Activated CD4-positive, alpha-beta memory T cell treated with anti-CD3 and anti-CD28 coated beads, Interleukin-2, amount 10 ng/mL, durations not matched to agents 7 days and 5 days (primary cell): ENCODE measurements around the gene CADM1. TPM values are rescaled to one million over a fixed set of nuclear protein-coding genes. Genes with fewer than 3 reads are reported as not detected.

Experiments
- CTCF ChIA-PET: fragments of 350-600 bp; sonication (Branson Sonifier 250); formaldehyde crosslinking; loops from one replicate; lab custom pipeline; 2021; ENCODE audit warnings: antibody characterized with exemption, inconsistent platforms; lab: Charles Lee
- POLR2A ChIA-PET: fragments of 350-600 bp; sonication (Branson Sonifier 250); formaldehyde crosslinking; loops from one replicate; lab custom pipeline; 2021; ENCODE audit warnings: antibody characterized with exemption; lab: Charles Lee
- DNase-seq: peaks from one replicate; pipeline ENCODE4 v3.0.0-alpha.2; 2020
- H3K27ac Mint-ChIP-seq: one replicate; pipeline ENCODE4 v1.8.0; 2021; ENCODE audit warnings: mild to moderate bottlenecking, mixed read lengths
- H3K27me3 Mint-ChIP-seq: one replicate; pipeline ENCODE4 v1.8.0; 2021; ENCODE audit warnings: mixed read lengths
- H3K36me3 Mint-ChIP-seq: one replicate; pipeline ENCODE4 v1.8.0; 2021; ENCODE audit warnings: low read depth, mixed read lengths
- H3K4me1 Mint-ChIP-seq: one replicate; pipeline ENCODE4 v1.8.0; 2021; ENCODE audit warnings: mixed read lengths
- H3K4me3 Mint-ChIP-seq: one replicate; pipeline ENCODE4 v1.8.0; 2021; ENCODE audit warnings: mild to moderate bottlenecking, mixed read lengths
- H3K9me3 Mint-ChIP-seq: one replicate; pipeline ENCODE4 v1.8.0; 2021; ENCODE audit warnings: mixed read lengths
- total RNA-seq, 2 experiments: library from RNA; stranded (reverse); gene quantifications; one replicate each; pipeline ENCODE4 v1.2.3, GENCODE V29; 2021

Gene CADM1
- total RNA-seq, 2 experiments from 2014 or later: 1.7 to 2.5 TPM

DNA sequence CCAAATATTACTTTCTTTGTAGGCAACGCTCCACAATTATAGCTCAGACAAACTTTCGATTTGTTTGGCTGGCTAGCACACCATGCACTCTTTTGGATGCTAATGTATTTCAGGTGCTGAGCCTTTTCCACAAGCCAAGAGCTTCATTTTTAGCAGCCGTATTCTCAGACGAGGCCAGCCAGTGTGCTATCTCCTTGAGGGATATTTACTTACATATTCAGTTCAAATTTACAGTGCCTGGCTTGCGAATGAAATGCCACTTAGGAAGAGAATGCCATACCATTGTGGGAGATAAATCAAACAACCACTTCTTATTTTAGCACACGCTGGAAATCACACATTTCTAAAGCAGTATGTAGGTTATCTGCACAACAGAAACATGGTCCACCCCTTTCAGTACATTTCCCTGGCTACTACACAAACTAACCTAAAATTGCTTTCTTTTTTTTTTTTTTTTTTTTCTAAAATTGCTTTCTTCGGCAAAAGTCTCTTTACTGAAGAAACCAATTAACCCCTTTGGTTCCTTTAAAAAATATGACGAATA lies 236.9 kb downstream of the CADM1 start:
- Mint-ChIP-seq H3K4me1 (no peaks in the 10 kb centered on the region), H3K9me3 (no peaks in the 10 kb centered on the region), H3K36me3 (no peaks in the 10 kb centered on the region), H3K27me3 (peaks cover 2% of the 10 kb centered on the region), H3K27ac (no peak overlapping the region), H3K4me3 (no peak overlapping the region)
- no peak for DNase-seq
- ChIA-PET POLR2A (no interaction called here), CTCF (no interaction called here)

DNA sequence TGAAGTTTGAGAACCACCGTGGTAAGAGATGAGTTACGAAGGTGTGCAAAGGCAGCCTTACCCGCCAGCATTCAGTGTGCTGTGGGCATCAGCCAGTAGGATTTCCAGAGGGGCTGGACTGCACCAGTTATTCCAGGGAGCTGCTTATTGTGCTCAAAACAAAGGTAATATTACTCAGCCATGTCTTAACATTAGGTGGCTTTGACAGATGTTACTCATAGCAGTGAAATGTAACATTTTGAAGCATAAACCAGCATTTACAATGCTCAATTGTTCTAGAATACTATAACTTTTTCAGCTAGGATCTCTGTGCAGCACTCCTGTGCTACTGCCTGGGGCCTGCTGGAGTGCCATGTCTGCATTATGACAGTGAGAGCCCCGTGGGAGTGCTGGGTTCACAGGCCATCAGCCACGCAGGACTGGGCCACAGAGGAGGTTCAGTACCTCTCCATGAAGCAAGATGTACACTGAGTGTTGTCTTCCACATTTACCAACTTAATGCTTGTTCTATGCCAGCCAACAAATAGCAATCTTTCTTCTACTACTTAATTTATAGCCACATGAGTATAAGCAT lies 238.1 kb downstream of the CADM1 start:
- Mint-ChIP-seq H3K27me3 (peaks cover 2% of the 10 kb centered on the region), H3K4me3 (no peak overlapping the region), H3K36me3 (no peaks in the 10 kb centered on the region), H3K27ac (no peak overlapping the region), H3K9me3 (no peaks in the 10 kb centered on the region), H3K4me1 (no peaks in the 10 kb centered on the region)
- no peak for DNase-seq
- ChIA-PET CTCF (no interaction called here), POLR2A (no interaction called here)

DNA sequence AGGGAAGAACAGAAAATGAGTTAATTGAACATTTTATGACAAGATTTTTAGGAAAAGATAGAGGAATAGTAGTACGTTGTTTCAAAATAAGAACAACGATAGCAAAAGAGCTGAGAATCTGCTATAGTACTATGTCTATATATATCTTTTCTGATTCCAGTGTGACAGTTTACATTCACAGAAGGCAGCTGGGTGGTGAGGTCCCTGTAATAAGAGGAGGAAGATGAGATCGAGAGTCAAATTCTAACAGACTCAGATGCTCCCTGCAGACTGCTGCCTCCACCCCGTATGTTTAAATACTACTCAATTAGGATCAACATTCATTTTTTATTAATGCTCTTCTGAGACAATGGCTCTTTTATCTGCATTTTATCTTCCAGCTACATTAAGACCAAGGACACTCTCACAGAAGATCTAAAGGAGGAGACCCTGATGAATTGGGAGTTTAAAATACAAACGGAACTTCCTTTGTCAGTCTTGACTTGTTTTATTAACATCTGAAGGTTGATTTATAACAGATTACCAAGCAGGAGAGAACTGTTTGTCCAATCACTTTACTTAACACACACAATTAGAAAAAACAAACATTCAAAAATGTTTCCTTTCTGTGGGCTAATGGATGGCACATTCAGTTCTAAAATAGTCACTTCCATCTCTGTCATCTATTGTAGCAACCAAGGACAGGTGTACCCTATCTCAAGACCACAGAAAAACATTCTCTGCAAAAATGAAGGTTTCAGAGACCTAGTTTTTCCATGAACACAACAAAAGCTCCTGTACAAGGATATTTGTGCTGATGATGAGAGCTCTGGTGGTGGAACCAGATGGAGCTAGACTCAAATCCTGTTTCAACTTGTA lies 240.2 kb downstream of the CADM1 start:
- POLR2A ChIA-PET: no interaction called here
- CTCF ChIA-PET: no interaction called here
- no peak overlapping the region for H3K27ac Mint-ChIP-seq
- H3K27me3 Mint-ChIP-seq: peaks cover 2% of the 10 kb centered on the region
- H3K36me3 Mint-ChIP-seq: no peaks in the 10 kb centered on the region
- DNase-seq: no peak
- H3K4me1 Mint-ChIP-seq: no peaks in the 10 kb centered on the region
- no peak overlapping the region for H3K4me3 Mint-ChIP-seq
- no peaks in the 10 kb centered on the region for H3K9me3 Mint-ChIP-seq

DNA sequence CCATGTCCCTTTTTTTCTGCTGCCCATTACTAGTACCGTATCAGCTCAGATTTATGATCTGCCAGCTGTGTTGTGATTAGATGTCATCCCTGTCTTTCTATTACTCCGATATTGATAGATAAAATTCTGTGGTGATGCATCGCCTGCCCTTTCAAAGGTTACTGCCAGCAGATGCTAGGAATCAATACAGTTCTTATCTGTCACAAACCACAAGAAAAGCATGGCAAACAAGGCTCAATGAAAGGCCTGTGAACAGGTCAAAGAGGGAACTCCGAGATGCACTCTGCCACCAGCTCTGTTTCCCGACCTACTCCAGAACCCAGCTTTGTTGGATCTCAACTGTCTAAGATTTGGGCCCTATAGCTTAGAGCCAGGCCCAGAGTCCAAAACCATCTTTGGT lies 246.0 kb downstream of the CADM1 start:
- Mint-ChIP-seq H3K9me3 (no peaks in the 10 kb centered on the region), H3K4me1 (peaks cover 10% of the 10 kb centered on the region), H3K27me3 (peaks cover 2% of the 10 kb centered on the region), H3K27ac (no peak overlapping the region), H3K36me3 (no peaks in the 10 kb centered on the region), H3K4me3 (no peak overlapping the region)
- ChIA-PET POLR2A (no interaction called here), CTCF (no interaction called here)
- DNase-seq: no peak

DNA sequence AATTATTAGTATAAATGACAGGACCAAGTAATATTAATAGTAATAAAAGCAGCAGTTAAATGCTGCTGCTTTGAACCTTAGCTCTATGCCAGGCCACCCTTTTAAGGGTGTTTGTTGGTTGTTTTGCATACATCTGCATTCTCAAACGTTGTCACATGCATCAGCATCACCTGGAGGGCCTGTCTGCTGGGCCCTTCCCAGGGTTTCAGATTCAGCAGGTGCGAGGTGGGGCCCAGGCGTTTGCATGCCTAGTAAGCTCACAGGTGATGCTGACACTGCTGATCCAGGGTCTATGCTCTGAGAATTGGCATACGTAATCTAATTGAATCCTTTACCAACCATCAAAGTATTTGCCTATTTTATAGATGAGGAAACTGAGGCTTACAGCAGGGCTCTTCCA lies 246.5 kb downstream of the CADM1 start:
- Mint-ChIP-seq H3K27me3 (peaks cover 2% of the 10 kb centered on the region), H3K4me3 (no peak overlapping the region), H3K4me1 (peaks cover 10% of the 10 kb centered on the region), H3K9me3 (no peaks in the 10 kb centered on the region), H3K36me3 (no peaks in the 10 kb centered on the region), H3K27ac (no peak overlapping the region)
- CTCF ChIA-PET: no interaction called here
- DNase-seq: no peak
- POLR2A ChIA-PET: no interaction called here

DNA sequence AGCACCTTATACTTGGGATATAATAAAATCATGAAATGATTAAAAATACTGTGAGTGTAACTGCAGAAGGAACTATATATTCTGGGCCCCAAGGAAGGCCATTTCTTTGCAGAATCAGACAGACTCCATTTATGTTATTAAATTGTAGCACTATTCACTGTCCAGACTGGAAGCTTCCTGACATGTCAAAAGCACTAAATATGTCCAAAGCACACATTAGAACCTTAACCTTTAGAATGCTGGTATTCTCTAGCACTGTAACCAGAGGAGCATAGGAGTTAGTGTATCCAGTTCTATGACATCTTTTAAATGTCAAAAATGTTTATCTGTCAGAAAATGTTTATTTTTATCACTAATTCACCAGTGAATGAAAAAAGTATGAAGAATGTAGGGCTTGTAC lies 246.9 kb downstream of the CADM1 start:
- no peak overlapping the region for H3K27ac Mint-ChIP-seq
- peaks cover 10% of the 10 kb centered on the region for H3K4me1 Mint-ChIP-seq
- POLR2A ChIA-PET: no interaction called here
- DNase-seq: no peak
- CTCF ChIA-PET: no interaction called here
- no peaks in the 10 kb centered on the region for H3K9me3 Mint-ChIP-seq
- H3K27me3 Mint-ChIP-seq: no peaks in the 10 kb centered on the region
- H3K4me3 Mint-ChIP-seq: no peak overlapping the region
- no peaks in the 10 kb centered on the region for H3K36me3 Mint-ChIP-seq

DNA sequence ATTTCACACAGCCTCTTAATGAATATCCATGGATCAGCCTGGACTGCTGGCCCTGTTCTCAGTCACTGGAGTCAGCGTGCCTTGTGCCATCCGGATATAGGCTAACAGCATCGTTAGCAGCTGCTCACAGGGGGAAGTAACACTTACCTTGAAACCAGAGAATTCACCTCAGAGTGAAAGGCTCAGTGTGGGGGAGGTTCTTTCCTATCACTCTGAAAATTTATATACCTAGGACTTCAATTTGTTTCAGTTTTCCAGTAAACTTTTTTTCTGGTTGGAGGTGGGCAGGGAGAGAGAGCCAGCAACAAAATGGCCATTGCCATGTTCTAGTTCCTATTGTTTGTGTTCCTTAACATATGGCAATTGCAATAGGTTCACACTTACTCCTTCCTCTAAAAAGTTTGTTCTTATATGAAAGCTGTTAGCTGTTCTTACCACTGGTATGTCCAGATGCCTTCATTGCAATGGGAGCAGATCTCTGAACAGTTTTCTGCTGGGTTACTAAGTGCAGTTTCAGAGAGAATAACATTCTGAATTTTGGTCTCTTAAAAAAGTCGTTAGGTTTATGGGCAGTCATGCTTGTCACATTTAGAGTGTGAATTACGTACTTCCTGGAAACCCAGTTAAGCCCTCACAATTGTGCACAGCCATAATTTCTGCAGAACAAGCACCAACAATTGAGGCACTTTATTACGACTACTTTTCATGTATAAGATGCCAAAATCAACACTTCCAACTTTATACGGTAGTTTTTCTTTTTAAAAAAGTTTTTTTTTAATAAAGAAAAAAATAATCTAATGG lies 247.6 kb downstream of the CADM1 start:
- Mint-ChIP-seq H3K36me3 (no peaks in the 10 kb centered on the region), H3K9me3 (no peaks in the 10 kb centered on the region), H3K27ac (no peak overlapping the region), H3K4me1 (peaks cover 10% of the 10 kb centered on the region), H3K27me3 (peaks cover 2% of the 10 kb centered on the region), H3K4me3 (no peak overlapping the region)
- CTCF ChIA-PET: no interaction called here
- DNase-seq: no peak
- POLR2A ChIA-PET: no interaction called here

DNA sequence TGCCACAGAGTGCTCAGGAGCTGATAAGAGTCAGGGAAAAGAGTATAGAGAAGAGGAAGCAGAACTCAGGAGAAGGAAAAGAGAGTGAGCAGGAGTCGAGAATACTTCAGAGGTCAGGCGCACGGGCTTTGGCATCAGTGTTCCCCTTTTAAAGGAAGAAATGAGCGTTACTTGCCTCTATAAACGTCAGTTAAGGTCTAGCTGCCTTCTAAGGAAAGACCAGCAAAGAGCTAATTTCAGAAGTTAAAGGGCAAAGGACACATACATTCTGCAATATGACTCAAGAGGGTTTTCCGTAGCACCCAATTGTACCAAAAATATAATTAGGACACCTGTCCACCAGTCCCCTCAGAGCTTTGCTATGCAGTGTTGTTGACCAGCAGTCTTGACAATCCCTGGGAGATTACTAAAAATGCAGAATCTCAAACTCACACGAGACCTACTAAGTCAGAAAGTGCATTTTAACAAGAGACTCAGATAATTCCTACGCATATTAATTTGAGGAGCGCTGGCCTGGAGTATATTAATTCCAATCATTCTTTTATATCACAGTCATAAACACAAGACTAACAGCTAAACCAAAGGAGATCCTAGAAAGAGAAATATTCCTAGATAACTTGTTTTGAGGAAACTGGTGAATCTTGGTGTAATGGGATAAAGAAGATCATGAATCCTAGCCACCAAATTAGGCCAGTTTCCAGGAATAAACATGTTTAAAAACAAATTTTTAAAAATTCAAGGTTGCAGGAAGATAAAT lies 249.0 kb downstream of the CADM1 start:
- Mint-ChIP-seq H3K27ac (no peak overlapping the region), H3K9me3 (no peaks in the 10 kb centered on the region), H3K4me1 (peaks cover 10% of the 10 kb centered on the region), H3K36me3 (no peaks in the 10 kb centered on the region), H3K4me3 (no peak overlapping the region), H3K27me3 (peaks cover 5% of the 10 kb centered on the region)
- POLR2A ChIA-PET: no interaction called here
- no peak for DNase-seq
- CTCF ChIA-PET: no interaction called here

DNA sequence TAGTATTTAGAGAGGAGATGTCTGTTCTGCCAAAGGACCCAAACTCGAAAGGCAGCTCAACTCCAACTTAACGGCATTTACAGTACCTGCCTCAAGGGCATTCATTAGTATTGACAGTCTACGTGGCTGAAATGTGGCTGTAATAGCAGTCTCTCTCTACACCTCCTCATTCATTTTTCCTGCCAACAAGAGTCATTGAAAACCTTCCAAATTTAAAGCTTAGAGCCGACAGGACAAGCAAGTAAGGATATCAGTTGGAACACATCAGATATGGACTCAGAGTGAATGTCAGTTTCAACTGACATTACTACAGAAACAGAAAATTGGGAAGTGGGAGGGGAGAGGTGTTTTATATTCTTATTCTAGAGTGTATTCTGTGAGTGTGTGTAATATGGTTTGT lies 253.1 kb downstream of the CADM1 start:
- CTCF ChIA-PET: interaction anchor here (2.0 kb wide), 1 partner anchor 82 kb away, joined by 4 read pairs; no protein-coding TSS in a partner anchor
- H3K9me3 Mint-ChIP-seq: no peaks in the 10 kb centered on the region
- peaks cover 12% of the 10 kb centered on the region for H3K27me3 Mint-ChIP-seq
- no peak for DNase-seq
- no peak overlapping the region for H3K4me3 Mint-ChIP-seq
- POLR2A ChIA-PET: no interaction called here
- H3K36me3 Mint-ChIP-seq: no peaks in the 10 kb centered on the region
- H3K27ac Mint-ChIP-seq: no peak overlapping the region
- H3K4me1 Mint-ChIP-seq: peaks cover 3% of the 10 kb centered on the region

DNA sequence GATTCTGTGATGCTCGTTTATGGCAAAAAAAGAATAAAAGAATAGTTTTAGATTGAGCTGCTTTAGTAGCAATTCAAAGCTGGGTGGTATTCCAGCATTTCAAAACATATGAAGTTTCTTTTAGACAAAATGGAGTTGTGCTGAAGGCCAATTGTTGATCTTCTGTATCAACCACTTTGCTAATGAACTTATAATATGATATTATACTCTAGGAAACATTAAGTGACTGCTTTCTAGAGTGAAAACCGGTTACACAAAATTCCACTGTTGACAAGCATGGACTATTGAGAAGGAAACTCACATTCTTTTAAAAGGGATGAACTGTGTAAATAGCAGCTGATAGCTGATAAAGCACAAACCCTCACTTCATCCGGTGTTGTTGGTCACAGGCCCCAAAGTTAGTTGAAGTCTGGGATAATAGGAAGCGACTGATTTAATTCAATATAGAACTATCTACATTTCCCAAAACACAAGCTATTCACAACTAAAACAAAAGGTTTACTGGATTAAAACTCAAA lies 255.1 kb downstream of the CADM1 start:
- H3K27ac Mint-ChIP-seq: no peak overlapping the region
- H3K4me3 Mint-ChIP-seq: no peak overlapping the region
- H3K36me3 Mint-ChIP-seq: no peaks in the 10 kb centered on the region

DNA sequence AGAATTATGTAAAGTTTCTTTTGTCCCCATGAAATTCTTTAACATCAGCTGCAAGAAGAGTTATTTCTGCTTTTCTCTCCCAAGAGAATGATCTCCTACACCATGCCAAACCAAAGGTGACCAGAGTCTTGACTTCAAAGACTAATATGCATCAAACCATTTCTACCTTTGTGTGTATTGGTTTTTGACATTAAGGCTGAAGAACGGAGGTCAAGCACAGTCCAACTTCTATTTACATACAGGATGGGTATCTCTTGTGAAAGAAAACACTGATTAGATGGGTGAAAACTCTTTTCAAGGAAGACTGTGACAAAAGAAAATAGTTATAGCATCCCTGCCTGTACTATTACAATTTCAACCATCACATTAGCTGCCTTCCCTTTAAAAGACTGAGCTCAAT lies 256.3 kb downstream of the CADM1 start:
- Mint-ChIP-seq H3K27ac (no peak overlapping the region), H3K36me3 (no peaks in the 10 kb centered on the region), H3K9me3 (no peaks in the 10 kb centered on the region), H3K4me3 (no peak overlapping the region), H3K27me3 (peaks cover 12% of the 10 kb centered on the region), H3K4me1 (no peaks in the 10 kb centered on the region)
- ChIA-PET POLR2A (no interaction called here), CTCF (no interaction called here)
- DNase-seq: no peak

More for the DNA sequence above, 255.1 kb downstream of the CADM1 start:
- no peaks in the 10 kb centered on the region for H3K4me1 Mint-ChIP-seq
- CTCF ChIA-PET: no interaction called here
- POLR2A ChIA-PET: no interaction called here
- no peak for DNase-seq
- H3K27me3 Mint-ChIP-seq: peaks cover 12% of the 10 kb centered on the region
- H3K9me3 Mint-ChIP-seq: no peaks in the 10 kb centered on the region

DNA sequence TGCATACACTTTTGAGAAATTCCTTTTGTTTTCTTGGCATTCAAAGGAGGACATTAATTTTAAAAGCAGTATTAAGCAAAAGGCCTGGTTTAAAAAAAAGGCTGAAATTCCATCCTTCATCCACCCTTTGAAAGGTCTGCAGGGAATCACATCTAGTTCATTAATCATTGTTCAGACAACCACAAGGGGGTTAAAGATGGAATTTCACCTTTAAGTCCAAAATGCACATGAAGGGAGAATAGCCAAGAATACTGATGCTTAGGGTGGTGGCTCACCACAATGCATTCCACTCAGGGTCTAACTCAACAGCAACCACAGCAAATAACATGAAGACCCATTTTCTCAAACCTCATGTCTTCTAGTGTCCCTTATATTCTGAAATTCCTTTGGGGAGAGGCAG lies 256.9 kb downstream of the CADM1 start:
- no peaks in the 10 kb centered on the region for H3K4me1 Mint-ChIP-seq
- H3K9me3 Mint-ChIP-seq: no peaks in the 10 kb centered on the region
- DNase-seq: no peak
- no peaks in the 10 kb centered on the region for H3K36me3 Mint-ChIP-seq
- ChIA-PET CTCF (no interaction called here), POLR2A (no interaction called here)
- H3K4me3 Mint-ChIP-seq: no peak overlapping the region
- peaks cover 12% of the 10 kb centered on the region for H3K27me3 Mint-ChIP-seq
- no peak overlapping the region for H3K27ac Mint-ChIP-seq
